ENCODE results near the gene TMC1.

TMC1 gene

GRCh38 chr9:72685911-72686310 lies 164.5 kb downstream of the TMC1 start:
- no peak for DNase-seq

- no peak for DNase-seq
Observed at GRCh38 chr9:72687331-72687730, 165.9 kb downstream of the TMC1 start.

GRCh38 chr9:72691671-72692070 lies 170.3 kb downstream of the TMC1 start:
- no peak for DNase-seq

- no peak for DNase-seq
Observed at GRCh38 chr9:72695365-72695764, 174.0 kb downstream of the TMC1 start.

GRCh38 chr9:72696511-72696910 lies 175.1 kb downstream of the TMC1 start:
- no peak for DNase-seq

DNA sequence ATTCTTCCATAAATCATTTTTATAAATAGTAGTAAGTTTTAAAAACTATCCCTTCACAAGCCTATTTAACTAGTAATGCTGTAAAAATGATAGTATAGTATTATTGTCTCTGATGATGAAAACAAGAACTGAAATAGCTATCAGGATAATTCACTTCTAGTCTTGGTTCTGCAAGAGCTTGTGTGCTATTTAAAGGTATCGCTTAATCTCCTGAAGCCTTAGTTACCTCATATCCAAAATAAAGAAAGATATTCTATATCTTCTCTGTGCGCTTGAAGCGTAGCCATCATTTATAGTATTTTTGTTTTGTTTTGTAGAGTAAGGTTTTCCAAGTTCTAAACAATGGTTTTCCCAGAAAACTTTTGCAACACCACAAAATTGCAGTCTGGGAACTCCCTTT lies 180.1 kb downstream of the TMC1 start:
- DNase-seq, result no peak

GRCh38 chr9:72703574-72703973 lies 182.2 kb downstream of the TMC1 start:
- no peak for DNase-seq

DNA sequence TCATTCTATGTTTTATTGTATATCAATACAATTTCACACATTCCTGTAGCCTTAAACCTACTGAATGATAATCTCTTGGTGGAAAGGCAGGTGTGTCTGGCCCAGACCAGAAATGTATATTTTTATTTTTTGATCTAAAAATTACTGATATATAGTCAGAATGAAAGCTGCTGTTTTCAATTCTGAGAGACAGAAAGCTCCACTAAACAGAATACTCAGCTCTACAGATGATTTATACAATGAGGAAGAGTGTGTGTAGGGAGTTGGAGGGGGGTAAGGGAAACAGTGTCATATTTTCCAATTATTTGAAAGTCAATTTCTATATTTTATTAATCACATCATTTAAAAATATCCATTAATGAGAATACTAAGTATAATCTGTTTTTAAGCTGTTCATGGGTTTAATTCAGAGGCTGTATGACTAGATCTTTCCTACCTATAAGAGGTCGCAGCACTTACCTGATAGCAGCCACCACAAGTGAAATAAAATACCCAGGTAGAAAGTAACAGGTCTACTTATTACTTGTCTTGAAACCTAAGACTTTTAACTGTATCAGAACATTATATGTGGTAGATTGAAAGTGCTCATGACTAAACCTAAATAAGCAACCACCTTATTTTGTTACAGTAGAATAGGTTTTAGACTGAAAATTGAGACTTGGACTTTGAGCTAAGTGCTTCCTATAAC lies 183.4 kb downstream of the TMC1 start:
- DNase-seq, result no peak

DNA sequence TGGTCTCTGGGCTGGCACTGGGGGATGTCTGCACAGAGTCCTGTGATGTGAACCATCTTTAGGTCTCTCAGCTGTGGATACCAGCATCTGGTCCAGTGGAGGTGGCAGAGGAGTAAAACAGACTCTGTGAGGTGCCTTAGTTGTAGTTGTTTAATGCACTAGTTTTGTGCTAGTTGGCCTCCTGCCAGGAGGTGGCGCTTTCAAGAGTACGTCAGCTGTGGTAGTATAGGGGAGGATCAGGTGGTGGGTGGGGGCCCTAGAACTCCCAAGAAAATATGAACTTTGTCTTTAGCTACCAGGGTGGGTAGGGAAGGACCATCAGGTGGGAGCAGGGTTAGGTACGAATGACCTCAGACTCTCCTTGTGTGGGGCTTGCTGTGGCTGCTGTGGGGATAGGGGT lies 197.1 kb downstream of the TMC1 start:
- no peak for DNase-seq

DNA sequence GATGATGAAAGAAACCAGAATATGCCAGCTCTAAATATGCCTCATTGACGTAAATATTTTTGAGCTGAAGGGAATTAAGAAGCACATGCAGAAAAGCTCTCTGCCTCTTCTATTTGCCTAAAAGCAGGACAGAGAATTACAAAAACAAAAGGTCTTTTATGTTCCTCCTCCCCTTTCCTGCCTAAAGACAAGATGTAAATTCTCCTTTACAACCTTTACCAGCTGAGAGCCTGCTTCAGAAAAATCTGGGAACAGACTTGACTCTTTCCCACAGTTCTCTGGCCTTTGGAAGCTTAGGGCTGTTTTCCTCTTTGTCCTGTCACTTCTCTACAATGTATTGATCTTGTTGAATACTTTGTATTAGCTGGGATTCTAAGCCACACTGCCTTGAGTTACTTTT lies 199.7 kb downstream of the TMC1 start:
- no peak for DNase-seq

GRCh38 chr9:72726947-72727346 lies 205.5 kb downstream of the TMC1 start:
- DNase-seq, result no peak

DNA sequence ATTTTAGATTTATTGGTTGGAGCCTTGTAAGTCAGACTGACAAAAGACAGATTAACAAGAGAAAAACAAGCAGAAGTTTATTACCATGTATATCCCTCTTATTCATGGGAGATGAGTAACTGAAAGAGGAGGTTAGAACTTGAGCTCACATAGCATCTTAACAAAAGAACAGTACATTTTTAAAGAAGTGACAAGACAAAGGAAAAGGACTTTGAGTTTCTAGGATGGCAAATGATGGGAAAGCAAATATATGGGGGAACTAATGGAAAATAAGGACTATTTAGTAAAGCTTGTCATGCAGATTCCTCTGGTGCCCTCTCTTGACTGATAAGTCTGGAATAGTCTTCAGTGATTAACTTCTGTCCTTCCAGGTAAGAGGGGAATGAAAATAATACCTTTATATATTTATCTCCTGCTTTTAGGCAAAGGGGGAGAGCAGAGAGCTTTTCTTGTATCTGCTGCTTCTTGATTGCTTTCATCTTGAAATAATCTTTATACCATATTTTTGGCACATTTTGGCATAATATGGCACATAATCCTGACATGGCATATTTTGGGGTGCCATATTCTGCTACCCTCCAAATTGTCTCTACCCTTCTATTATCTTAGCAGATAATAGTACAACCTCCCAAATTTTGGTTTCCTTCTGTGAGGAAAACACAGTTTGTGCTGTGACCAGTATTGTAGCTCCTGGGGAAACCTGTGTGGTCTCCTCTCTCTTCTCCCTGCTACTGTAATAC lies 206.8 kb downstream of the TMC1 start:
- DNase-seq, result no peak

GRCh38 chr9:72733895-72734294 lies 212.5 kb downstream of the TMC1 start:
- DNase-seq, result no peak

DNA sequence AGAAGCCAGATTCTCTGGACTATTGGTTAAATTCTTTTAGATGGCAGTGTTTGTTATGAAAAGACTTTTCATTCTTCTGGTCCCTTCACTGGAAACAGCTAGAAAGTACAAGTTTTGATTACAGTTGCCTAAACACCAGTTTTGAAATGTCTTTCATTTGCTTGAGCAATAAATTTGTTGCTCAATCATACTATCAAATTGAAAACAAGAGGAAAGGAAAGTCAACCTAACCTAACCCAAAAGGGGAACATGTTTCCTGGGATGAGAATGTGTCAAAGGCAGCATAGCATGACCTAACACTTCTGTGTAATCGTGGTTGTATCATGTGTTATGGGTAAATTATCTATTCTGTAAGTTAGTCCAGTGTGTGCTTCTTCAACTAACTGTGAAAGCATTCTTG lies 213.2 kb downstream of the TMC1 start:
- DNase-seq, result no peak

GRCh38 chr9:72743836-72744235 lies 222.4 kb downstream of the TMC1 start:
- DNase-seq, result no peak

- DNase-seq, result no peak
Observed at GRCh38 chr9:72749276-72749675, 227.9 kb downstream of the TMC1 start.

- no peak for DNase-seq
Observed at GRCh38 chr9:72751541-72751940, 230.1 kb downstream of the TMC1 start.

- no peak for DNase-seq
Observed at GRCh38 chr9:72753266-72753893, 232.0 kb downstream of the TMC1 start.

- no peak for DNase-seq
Observed at GRCh38 chr9:72755836-72756235, 234.4 kb downstream of the TMC1 start.

DNA sequence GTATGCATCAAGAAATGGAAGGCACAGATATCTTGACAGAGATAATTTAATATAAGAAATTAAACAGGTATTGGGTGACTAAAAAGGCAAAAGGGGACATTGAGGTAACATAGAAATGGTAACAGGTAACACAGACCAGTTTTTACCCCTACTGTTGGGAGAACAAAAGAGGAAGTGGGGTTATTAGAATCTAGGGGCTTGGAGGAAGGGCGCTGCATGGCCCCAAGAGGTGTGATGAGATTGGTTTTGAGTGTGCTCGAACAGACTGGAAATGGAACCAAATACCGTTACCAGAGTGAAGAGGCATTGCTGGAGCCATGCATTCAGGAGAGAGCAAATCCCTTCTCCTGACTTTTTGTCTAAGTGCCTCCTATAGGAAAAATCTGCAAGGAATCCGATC lies 237.5 kb downstream of the TMC1 start:
- no peak for DNase-seq

DNA sequence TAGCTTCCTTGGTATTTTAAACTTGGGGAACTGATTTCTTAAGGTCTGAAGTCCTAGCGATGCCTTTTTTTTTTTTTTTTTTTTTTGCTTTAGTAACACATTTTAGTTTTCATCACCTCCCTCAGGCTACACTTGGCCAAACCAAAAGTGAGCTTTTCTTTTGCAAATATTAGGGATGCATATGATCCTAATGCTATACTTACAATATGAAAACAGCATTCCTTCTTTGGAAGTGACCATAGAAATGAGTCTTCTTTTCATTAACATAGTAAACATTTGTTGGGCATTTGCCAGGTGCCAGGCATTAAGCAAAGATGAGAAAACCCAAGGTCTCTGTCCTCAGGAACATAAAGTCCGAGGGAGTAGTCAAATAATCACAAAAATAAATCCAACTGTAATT lies 241.6 kb downstream of the TMC1 start:
- no peak for DNase-seq

GRCh38 chr9:72769546-72769945 lies 248.1 kb downstream of the TMC1 start:
- no peak for DNase-seq

- DNase-seq, result no peak
Observed at GRCh38 chr9:72772661-72773060, 251.3 kb downstream of the TMC1 start.

GRCh38 chr9:72773570-72773969 lies 252.2 kb downstream of the TMC1 start:
- DNase-seq, result no peak
